K562 (cell line): ENCODE measurements around the gene C2CD4D. TPM values are rescaled to one million over a fixed set of nuclear protein-coding genes. Genes with fewer than 3 reads are reported as not detected.

Source experiments
- ATAC-seq: fragments of 200-7000 bp; cut with Tn5 transposase; 3 replicates; pipeline ENCODE4 v1.9.1; 2020; ENCODE audit warnings: moderate library complexity
- BruUV-seq: library from RNA; stranded (reverse); fragments of 400-500 nt; replicated peaks from 2 replicates; lab custom pipeline; 2021; lab: Mats Ljungman, UMichigan
- CTCF ChIA-PET: fragments of 300-600 bp; formaldehyde crosslinking; extraction: SDS; loops from one replicate; lab custom pipeline; 2021; ENCODE audit warnings: low intra/inter-chr PET ratio; lab: Yijun Ruan, JAX
- POLR2A ChIA-PET: fragments of 300-600, 350-650 bp; sonication (Branson Sonifier 250); formaldehyde crosslinking; extraction: SDS; loops from one replicate; lab custom pipeline; 2021; ENCODE audit warnings: antibody characterized with exemption, inconsistent platforms; lab: Yijun Ruan, JAX
- DNase-seq, 4 experiments: peaks; one replicate each; pipeline versions ENCODE4 v3.0.0 to v3.0.0-alpha.2; 2011 to 2018; ENCODE audit warnings: low spot score in 3 of 4, mixed read lengths in 3 of 4; ENCODE audit errors: extremely low read depth in 1 of 4
- FAIRE-seq: peaks from 2 replicates; lab custom pipeline; 2011; peaks lifted over from hg19 to GRCh38; lab: Jason Lieb, UNC
- H2AFZ ChIP-seq: 2 replicates; pipeline ENCODE4 v1.6.0; 2011; ENCODE audit warnings: low read depth, low read length, control low read depth, inconsistent platforms
- H3K27ac ChIP-seq: fragments of 200-600 bp; 3 replicates; pipeline ENCODE4 v1.8.0; 2011; ENCODE audit warnings: low read depth, mild to moderate bottlenecking, control low read depth, inconsistent platforms, low read length, moderate library complexity, mixed read lengths; ENCODE audit errors: extremely low read depth
- H3K27me3 ChIP-seq, 2 experiments: fragments of 300-600 bp in 1 of 2; 2 replicates in 1 of 2; 3 replicates in 1 of 2; pipeline versions ENCODE4 v1.6.0 to v1.8.0; 2011; ENCODE audit warnings: inconsistent platforms in 2 of 2, low read length in 2 of 2, mild to moderate bottlenecking in 1 of 2, mixed read lengths in 1 of 2, moderate library complexity in 1 of 2; ENCODE audit not compliant: control insufficient read depth in 2 of 2, insufficient read depth in 2 of 2
- H3K36me3 ChIP-seq: fragments of 300-600 bp; 3 replicates; pipeline ENCODE4 v1.8.0; 2011; ENCODE audit warnings: mild to moderate bottlenecking, low read length, inconsistent platforms; ENCODE audit not compliant: control insufficient read depth, insufficient read depth
- H3K4me1 ChIP-seq, 2 experiments: fragments of 200-600 bp in 1 of 2; replicated peaks in 1 of 2; 2 replicates in 1 of 2; 3 replicates in 1 of 2; pipeline versions ENCODE4 v1.5.1 to v1.8.0; 2011; ENCODE audit warnings: inconsistent platforms in 2 of 2, low read length in 2 of 2, mild to moderate bottlenecking in 1 of 2, mixed read lengths in 1 of 2, moderate library complexity in 1 of 2; ENCODE audit not compliant: control insufficient read depth in 2 of 2, insufficient read depth in 2 of 2
- H3K4me2 ChIP-seq: 2 replicates; pipeline ENCODE4 v1.6.1; 2011; ENCODE audit warnings: low read length, control low read depth, inconsistent platforms, mixed read lengths; ENCODE audit not compliant: insufficient read depth
- H3K4me3 ChIP-seq: fragments of 200-600 bp; sonication (generic), shearing (Covaris generic); 2 replicates; pipeline ENCODE4 v1.5.1; 2016; ENCODE audit warnings: control low read depth, inconsistent platforms
- H3K79me2 ChIP-seq: fragments of 200-600 bp; 3 replicates; pipeline ENCODE4 v1.8.0; 2011; ENCODE audit warnings: low read length, inconsistent platforms; ENCODE audit not compliant: control insufficient read depth, insufficient read depth
- H3K9ac ChIP-seq, 2 experiments: 2 replicates each; pipeline versions ENCODE4 v1.6.0 to v1.6.1; 2011; ENCODE audit warnings: low read depth in 2 of 2, low read length in 2 of 2, control low read depth in 1 of 2, inconsistent platforms in 1 of 2, mild to moderate bottlenecking in 1 of 2, mixed read lengths in 1 of 2; ENCODE audit not compliant: insufficient read depth in 1 of 2
- H3K9me1 ChIP-seq: one replicate; pipeline ENCODE4 v1.6.0; 2011; ENCODE audit warnings: inconsistent platforms, mild to moderate bottlenecking, low read length, moderate library complexity; ENCODE audit not compliant: control insufficient read depth, insufficient read depth
- H3K9me3 ChIP-seq: replicated peaks from 2 replicates; pipeline ENCODE4 v1.5.1; 2011; ENCODE audit warnings: low read depth, low read length, inconsistent platforms; ENCODE audit not compliant: control insufficient read depth, insufficient read depth
- H4K20me1 ChIP-seq: replicated peaks from 2 replicates; pipeline ENCODE4 v1.6.1; 2011; ENCODE audit warnings: low read length, inconsistent platforms, mixed read lengths; ENCODE audit not compliant: control insufficient read depth, insufficient read depth
- ATF6 ChIP-seq: sonication (generic); formaldehyde crosslinking; IDR thresholded peaks from 2 replicates; pipeline ENCODE4 v1.4.0; 2020; ENCODE audit warnings: mild to moderate bottlenecking, missing genetic modification reagents
- BRCA1 ChIP-seq, 2 experiments: fragments of 450-650 bp in 1 of 2; sonication (generic) in 1 of 2; formaldehyde crosslinking in 1 of 2; IDR thresholded peaks; 2 replicates each; pipeline versions ENCODE4 v1.5.0 to v1.6.1; 2017 to 2020; ENCODE audit warnings: mild to moderate bottlenecking in 1 of 2, missing genetic modification reagents in 1 of 2
- CCNT2 ChIP-seq: IDR thresholded peaks from 2 replicates; pipeline ENCODE4 v1.6.1; 2011; ENCODE audit warnings: borderline replicate concordance, low read depth, mild to moderate bottlenecking, moderate library complexity, mixed read lengths, low read length; ENCODE audit not compliant: insufficient read length; ENCODE audit errors: extremely low read depth
- CTCFL ChIP-seq: IDR thresholded peaks from 2 replicates; pipeline ENCODE4 v1.6.1; 2011; ENCODE audit warnings: borderline replicate concordance, low read depth, mild to moderate bottlenecking, moderate library complexity, low read length; ENCODE audit not compliant: insufficient read depth, poor library complexity, severe bottlenecking
- ETV6 ChIP-seq, 3 experiments: fragments of 150-350 bp in 1 of 3; sonication (generic) in 1 of 3; formaldehyde crosslinking in 1 of 3; IDR thresholded peaks; 2 replicates each; pipeline versions ENCODE4 v1.6.1 to v1.8.0; 2014 to 2022; ENCODE audit warnings: borderline replicate concordance in 2 of 3, low read depth in 2 of 3, antibody characterized with exemption in 1 of 3, low read length in 1 of 3, mild to moderate bottlenecking in 1 of 3, missing genetic modification reagents in 1 of 3
- PHF21A ChIP-seq: fragments of 450-650 bp; IDR thresholded peaks from 2 replicates; pipeline ENCODE4 v1.6.1; 2017; ENCODE audit warnings: low read depth, borderline replicate concordance
- SOX6 ChIP-seq: fragments of 450-650 bp; IDR thresholded peaks from 2 replicates; pipeline ENCODE4 v1.6.1; 2014; ENCODE audit warnings: mild to moderate bottlenecking
- STAG1 ChIP-seq: sonication (generic); formaldehyde crosslinking; IDR thresholded peaks from 2 replicates; pipeline ENCODE4 v1.5.0; 2020; ENCODE audit warnings: missing genetic modification reagents, borderline replicate concordance
- SUPT5H ChIP-seq: fragments of 450-650 bp; IDR thresholded peaks from 2 replicates; pipeline ENCODE4 v1.6.1; 2016
- WHSC1 ChIP-seq: IDR thresholded peaks from one replicate; pipeline ENCODE4 v1.6.1; 2012; ENCODE audit warnings: low read length, control low read depth, inconsistent platforms
- ZKSCAN8 ChIP-seq: fragments of 200-800 bp; sonication (Bioruptor generic); IDR thresholded peaks from 2 replicates; pipeline ENCODE4 v1.6.1; 2016; ENCODE audit warnings: missing genetic modification characterization, missing compliant biosample characterization
- ZNF232 ChIP-seq: sonication (generic); formaldehyde crosslinking; IDR thresholded peaks from 2 replicates; pipeline ENCODE4 v1.8.0; 2022; ENCODE audit warnings: mild to moderate bottlenecking, missing genetic modification reagents
- ZNF436 ChIP-seq: fragments of 250-450, 450-650 bp; sonication (Bioruptor Pico); formaldehyde crosslinking; IDR thresholded peaks from 2 replicates; pipeline ENCODE4 v1.7.0; 2020; ENCODE audit warnings: mild to moderate bottlenecking
- ZNF551 ChIP-seq: fragments of 250-450 bp; sonication (Bioruptor Pico); IDR thresholded peaks from 2 replicates; pipeline ENCODE4 v1.5.0; 2021; ENCODE audit warnings: mild to moderate bottlenecking, moderate library complexity
- ZNF589 ChIP-seq: fragments of 200-800 bp; sonication (Bioruptor generic); IDR thresholded peaks from 2 replicates; pipeline ENCODE4 v1.6.1; 2016; ENCODE audit warnings: low read depth, missing genetic modification characterization, missing compliant biosample characterization
- ZNF644 ChIP-seq: fragments of 200-800 bp; sonication (Bioruptor generic); IDR thresholded peaks from 2 replicates; pipeline ENCODE4 v1.6.1; 2016; ENCODE audit warnings: low read depth, missing genetic modification characterization, missing compliant biosample characterization
- WGBS: fragments of 100-300 bp; shearing (Covaris generic); methylation state at CpG from one replicate; pipeline ENCODE4 v1.1.6; 2016; ENCODE audit warnings: low coverage, mixed read lengths; ENCODE audit not compliant: insufficient coverage; ENCODE audit errors: missing lambda C conversion rate; 5-methylcytosine and 5-hydroxymethylcytosine counted together
- in situ Hi-C: fragments of 300-500 bp; cut with MboI; formaldehyde crosslinking; loops from 4 replicates; pipeline ENCODE4 v1.15.0; 2018; ENCODE audit warnings: inconsistent platforms, mixed read lengths
- intact Hi-C: fragments of 100-400 bp; cut with micrococcal nuclease; formaldehyde crosslinking; loops from 2 replicates; pipeline ENCODE4 v1.14.2; 2022
- polyA plus RNA-seq, 8 experiments: library from polyadenylated mRNA; depleted of rRNA in 4 of 8; stranded (reverse) in 5 of 8; unstranded in 3 of 8; fragments of >200 nt; fragmentation: Nextera tagmentation in 2 of 8; fragmentation: Illumina TruSeq in 1 of 8; extraction: Ambion mirVana in 2 of 8; extraction: Trizol in 1 of 8; gene quantifications; 2 replicates each; pipeline versions ENCODE4 v1.2.1 to v1.2.3, GENCODE V29; 2011 to 2014; ENCODE audit warnings: inconsistent platforms in 1 of 8, missing spikeins in 1 of 8
- total RNA-seq, 7 experiments: library from RNA; depleted of rRNA in 6 of 7; stranded (reverse); fragments of >200 nt in 6 of 7; fragmentation: Illumina TruSeq in 2 of 7; extraction: Trizol in 2 of 7; gene quantifications; 2 replicates each; pipeline versions ENCODE4 v1.2.1 to v1.2.3, GENCODE V29; 2011 to 2021; ENCODE audit warnings: low replicate concordance in 1 of 7

Gene C2CD4D
- total and polyA plus RNA-seq, 9 of the 15 experiments (the other 6 are each of a cell fraction or from before 2014, with no cell fraction given), result not detected

GRCh38 chr1:151838222-151839081, 1.2 kb downstream of the C2CD4D start (continued):
- TF ChIP-seq ETV6 (IDR thresholded peaks at IDR 0.05; ENCODE audit: borderline replicate concordance in 1 of 2, low read depth in 2 of 2, low read length in 1 of 2) (no peak), ETV6 (CRISPR knock-in tag; IDR thresholded peaks at IDR 0.05; ENCODE audit: borderline replicate concordance) (no peak), ZNF551 (CRISPR knock-in tag) (no peak), SOX6 (no peak), CCNT2 (no peak), PHF21A (no peak), ZNF589 (CRISPR knock-in tag) (no peak), ZNF644 (tag) (no peak)

GRCh38 chr1:151837884-151838221, 1.8 kb downstream of the C2CD4D start:
- H3K36me3 ChIP-seq, result no peaks in the 10 kb centered on the region
- H3K27me3 ChIP-seq, result peaks cover 4 to 12% of the 10 kb centered on the region in 2 experiments; a peak in 3 of 5 replicates
- no peaks in the 10 kb centered on the region for H3K9me3 ChIP-seq
- no peak overlapping the region for H3K4me2 ChIP-seq
- H3K9ac ChIP-seq, result no peak overlapping the region
- H4K20me1 ChIP-seq, result no peaks in the 10 kb centered on the region
- ChIA-PET CTCF (interaction anchor here (2.7 kb wide), 1 partner anchor 145 kb away, joined by 26 read pairs; no protein-coding TSS in a partner anchor), POLR2A (no interaction called here)
- H3K79me2 ChIP-seq, result no peaks in the 10 kb centered on the region
- no peak for DNase-seq
- in situ Hi-C loops, result no loop called here
- FAIRE-seq, result no peak
- H3K27ac ChIP-seq, result no peak overlapping the region
- no peak for ATAC-seq
- intact Hi-C loops, result loop anchor here (2.0 to 5.0 kb wide), 3 partner anchors 103 to 536 kb away; no protein-coding TSS in a partner anchor
- no peaks in the 10 kb centered on the region for H3K9me1 ChIP-seq
- no peak overlapping the region for H3K4me3 ChIP-seq
- WGBS, result 39% methylated on average over 11 of the region's 26 CpGs
- no peak overlapping the region for H2AFZ ChIP-seq
- no TSS peak for BruUV-seq
- H3K4me1 ChIP-seq, result peaks cover 0 to 13% of the 10 kb centered on the region in 2 experiments; a peak in 2 of 5 replicates
- TF ChIP-seq ZNF232 (CRISPR knock-in tag) (no peak), BRCA1 (IDR thresholded peaks at IDR 0.05) (no peak), BRCA1 (CRISPR knock-in tag; IDR thresholded peaks at IDR 0.05) (no peak), ATF6 (CRISPR knock-in tag) (no peak), SUPT5H (no peak), CTCFL (no peak), WHSC1 (no peak), ZNF436 (no peak), ZKSCAN8 (no peak), STAG1 (CRISPR knock-in tag) (no peak)
